NCI-H526 (cell line): ENCODE measurements around the gene C2orf15.
"Not testable (repeated sequence)": the region's sequence is repeated elsewhere in the genome, so short reads cannot be mapped to it uniquely, and the experiment has no call there.

Source experiments
- DNase-seq, 2 experiments: peaks; one replicate each; lab custom pipeline; 2025; lab: John Stamatoyannopoulos, UW

C2orf15 gene

GRCh38 chr2:99166218-99166617, 24.7 kb downstream of the C2orf15 start:
- no peak for DNase-seq

- no peak for DNase-seq
Observed at GRCh38 chr2:99169534-99169933, 28.0 kb downstream of the C2orf15 start.

GRCh38 chr2:99171377-99172140, 30.1 kb downstream of the C2orf15 start:
- no peak for DNase-seq

GRCh38 chr2:99180755-99181623, 39.5 kb downstream of the C2orf15 start, which contains the start of the genes MITD1 and MRPL30:
MITD1 (minus strand) TSS chr2:99181058; CDS start chr2:99180981, 77 bp downstream.
MRPL30 (plus strand) TSS chr2:99181184; CDS start chr2:99186204, 5,020 bp downstream.
- DNase-seq = peak; percentile 93 to 97

GRCh38 chr2:99181624-99182000, 40.1 kb downstream of the C2orf15 start:
- no peak for DNase-seq

- DNase-seq = no peak
Observed at GRCh38 chr2:99183025-99183424, 41.5 kb downstream of the C2orf15 start.

GRCh38 chr2:99184811-99185210, 43.3 kb downstream of the C2orf15 start:
- no peak for DNase-seq

GRCh38 chr2:99187011-99187410, 45.5 kb downstream of the C2orf15 start:
- no peak for DNase-seq

- no peak for DNase-seq
Observed at GRCh38 chr2:99188357-99188756, 46.9 kb downstream of the C2orf15 start.

GRCh38 chr2:99190548-99190947, 49.0 kb downstream of the C2orf15 start:
- no peak for DNase-seq

- DNase-seq = not testable (repeated sequence)
Observed at GRCh38 chr2:99192364-99192763, 50.9 kb downstream of the C2orf15 start.

GRCh38 chr2:99198103-99198841, 56.8 kb downstream of the C2orf15 start:
- no peak for DNase-seq

GRCh38 chr2:99200076-99200800, 58.7 kb downstream of the C2orf15 start:
- DNase-seq = no peak
